NCI-H748 (cell line): ENCODE measurements around the gene KDM4C.
"Not testable (repeated sequence)": the region's sequence is repeated elsewhere in the genome, so short reads cannot be mapped to it uniquely, and the experiment has no call there.

Source experiments
- DNase-seq: peaks from one replicate; lab custom pipeline; 2025; ENCODE audit not compliant: unreplicated experiment; lab: John Stamatoyannopoulos, UW

Gene KDM4C

DNA sequence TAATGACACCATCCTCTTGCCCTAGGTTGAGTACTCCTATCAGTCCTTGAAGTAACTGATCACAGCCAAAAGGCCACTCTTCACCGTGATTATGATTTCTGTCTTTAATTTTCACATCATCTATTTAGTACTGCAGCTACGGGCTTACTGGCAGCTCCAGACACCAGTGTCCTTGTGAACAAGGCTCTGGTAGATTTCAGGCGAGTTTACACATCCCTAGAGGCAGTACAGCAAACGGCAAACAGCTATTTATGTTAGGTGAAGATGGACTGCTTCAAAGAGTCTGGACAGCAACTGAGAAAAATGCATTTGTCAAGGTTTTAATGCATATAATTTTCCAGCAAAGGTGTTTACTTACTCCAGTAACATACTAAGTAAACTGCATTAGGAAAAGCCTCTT is 396.9 kb downstream of the KDM4C start:
- DNase-seq: no peak

DNA sequence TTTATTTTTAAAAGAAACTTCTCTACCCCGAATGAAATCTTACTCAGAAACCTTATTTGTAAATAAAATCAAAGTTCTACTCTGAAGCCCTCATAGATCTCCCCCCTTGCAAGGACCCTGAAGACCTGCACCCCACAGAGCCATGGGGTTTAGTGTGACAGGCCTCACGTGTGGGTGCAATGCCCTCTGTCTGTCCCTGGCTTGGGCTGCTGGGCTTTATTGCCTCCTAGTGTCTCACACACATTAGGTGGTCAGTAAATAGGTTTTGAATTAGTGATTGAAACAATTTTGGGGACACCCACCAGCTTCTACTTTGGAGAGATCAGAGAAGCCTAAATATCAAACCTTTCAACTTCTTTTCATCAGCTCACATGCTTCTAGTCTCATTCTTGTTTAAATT is 403.7 kb downstream of the KDM4C start:
- no peak for DNase-seq

DNA sequence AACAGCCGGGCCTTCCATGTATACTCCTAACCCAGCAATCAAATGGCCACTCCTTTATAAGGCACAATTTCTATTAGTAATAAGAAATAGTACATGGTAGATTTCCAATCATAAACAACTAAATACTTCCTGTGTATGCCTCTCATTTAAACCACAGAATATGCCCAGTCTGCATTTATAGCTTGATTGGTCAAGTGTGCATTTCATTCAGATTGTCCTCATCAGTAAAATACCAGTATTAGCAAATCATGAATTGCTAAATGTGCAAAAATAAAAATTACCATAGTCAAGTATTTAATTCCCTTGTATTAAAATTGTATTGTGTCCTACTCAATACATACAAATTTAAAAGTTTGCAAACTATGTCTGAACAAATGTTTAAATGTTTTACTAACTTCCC is 406.2 kb downstream of the KDM4C start:
- DNase-seq: no peak

DNA sequence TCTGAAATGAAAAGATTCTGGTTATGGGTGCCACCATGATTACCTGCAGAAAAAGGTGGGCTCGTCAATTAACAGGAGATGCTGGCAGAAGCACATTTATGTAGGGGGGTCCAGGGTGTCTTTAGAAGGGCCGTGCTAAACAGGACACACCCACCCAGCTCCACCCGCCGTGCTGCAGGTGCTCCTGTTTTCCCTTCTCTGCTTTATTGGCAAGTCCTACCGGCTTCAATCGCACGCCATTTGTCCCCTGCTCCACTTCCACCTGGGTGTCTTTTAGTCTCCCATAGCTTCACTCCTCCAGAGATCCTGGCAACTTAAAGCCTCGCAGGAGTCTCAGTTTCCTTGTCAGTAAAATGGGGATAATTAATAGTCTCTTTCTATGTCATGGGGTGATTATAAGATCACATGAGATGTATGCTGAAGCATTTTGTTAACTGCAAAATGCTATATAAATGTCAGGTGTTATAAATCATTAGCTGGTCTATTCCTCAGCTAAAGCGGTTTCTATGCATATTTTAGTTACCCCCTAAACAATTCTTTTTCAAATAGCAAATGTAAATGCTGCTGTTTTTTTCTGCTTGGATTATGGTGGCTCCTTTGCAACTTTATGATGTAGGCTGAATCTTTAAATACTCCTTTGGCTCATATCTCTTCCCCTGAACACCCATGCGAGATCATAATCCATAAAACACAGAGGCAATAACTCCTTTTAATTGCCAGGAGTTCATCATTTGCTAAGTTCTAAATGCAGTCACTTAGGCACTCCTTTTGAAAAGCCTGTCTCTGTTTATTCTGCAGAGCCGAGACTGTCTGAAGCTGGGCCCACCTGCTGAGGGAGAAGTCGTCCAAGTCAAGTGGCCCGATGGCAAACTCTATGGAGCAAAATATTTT is 406.9 kb downstream of the KDM4C start:
- peak; percentile 58 for DNase-seq

DNA sequence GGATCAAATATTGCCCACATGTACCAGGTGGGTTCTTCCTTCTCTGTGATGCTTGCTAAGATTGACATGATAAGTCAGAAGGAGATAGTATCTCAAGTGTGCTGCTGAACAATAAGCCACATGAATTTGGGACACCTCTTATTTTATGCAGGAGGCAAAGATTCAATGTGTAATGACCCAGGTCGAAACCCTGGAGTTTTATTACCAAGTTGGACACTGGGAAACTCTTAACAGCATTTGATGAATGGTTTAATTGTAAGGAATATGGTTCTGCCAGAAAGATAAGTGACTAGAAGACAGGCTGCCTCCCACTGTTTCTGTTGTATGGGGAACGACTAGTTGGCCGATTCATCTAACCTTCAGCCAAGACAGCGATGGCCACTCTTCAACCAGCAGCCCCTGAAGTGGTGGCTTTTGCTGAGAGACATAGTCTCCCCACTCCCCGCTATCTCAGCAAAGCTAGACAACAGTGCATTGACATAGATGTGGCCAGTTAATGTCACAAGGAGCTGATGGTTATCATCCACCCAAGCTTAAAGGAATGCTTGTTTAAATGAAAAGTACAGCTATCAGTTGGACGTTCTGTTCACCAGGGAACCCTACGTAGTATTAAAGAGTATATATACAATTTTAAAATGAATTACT is 407.7 kb downstream of the KDM4C start:
- no peak for DNase-seq

DNA sequence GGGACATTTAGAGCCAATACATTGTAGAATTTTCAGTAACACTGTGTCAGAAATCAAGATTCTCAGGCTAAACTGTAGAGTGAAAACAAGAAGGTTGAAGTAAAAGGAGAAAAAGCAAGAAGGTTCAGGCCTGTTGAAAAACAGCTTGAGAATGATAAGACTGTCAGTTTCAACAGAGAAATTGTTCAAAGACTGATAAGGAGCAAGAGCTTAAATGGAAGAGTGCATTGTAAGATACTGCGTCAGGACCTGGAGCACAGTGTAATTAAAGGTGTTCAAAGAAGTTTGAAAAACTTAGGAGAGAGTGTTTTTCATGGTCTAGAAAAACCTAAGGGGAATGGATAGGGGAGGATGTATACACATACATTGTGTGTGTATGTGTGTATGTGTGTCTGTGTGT is 408.3 kb downstream of the KDM4C start:
- no peak for DNase-seq

DNA sequence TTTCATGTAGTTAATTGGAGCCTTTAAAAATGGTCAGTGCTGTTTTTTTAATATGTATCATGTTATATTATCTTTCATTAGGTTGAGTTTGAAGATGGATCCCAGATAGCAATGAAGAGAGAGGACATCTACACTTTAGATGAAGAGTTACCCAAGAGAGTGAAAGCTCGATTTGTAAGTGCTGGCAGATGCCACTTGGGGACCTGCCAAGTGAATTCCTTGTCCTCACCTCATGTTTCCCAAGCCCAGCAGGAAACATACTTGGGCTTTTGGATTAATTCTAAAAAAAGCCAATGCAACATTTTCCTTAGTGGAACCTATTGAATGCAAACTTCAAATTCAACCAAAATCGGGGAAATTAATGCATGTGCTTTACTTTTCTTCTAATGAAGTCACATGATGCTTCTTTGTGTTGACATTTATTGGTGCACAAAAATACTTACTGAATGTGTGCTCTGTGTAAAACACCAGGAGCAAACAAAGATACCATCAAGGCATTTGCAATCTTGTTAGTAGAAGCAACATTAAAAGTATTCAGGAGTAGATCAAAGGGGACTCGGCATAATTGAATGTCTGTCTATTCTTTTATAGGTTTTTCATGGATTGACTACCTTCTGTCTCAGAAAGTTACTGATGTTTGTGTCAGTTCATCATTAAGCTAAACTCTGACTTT is 412.1 kb downstream of the KDM4C start:
- no peak for DNase-seq

DNA sequence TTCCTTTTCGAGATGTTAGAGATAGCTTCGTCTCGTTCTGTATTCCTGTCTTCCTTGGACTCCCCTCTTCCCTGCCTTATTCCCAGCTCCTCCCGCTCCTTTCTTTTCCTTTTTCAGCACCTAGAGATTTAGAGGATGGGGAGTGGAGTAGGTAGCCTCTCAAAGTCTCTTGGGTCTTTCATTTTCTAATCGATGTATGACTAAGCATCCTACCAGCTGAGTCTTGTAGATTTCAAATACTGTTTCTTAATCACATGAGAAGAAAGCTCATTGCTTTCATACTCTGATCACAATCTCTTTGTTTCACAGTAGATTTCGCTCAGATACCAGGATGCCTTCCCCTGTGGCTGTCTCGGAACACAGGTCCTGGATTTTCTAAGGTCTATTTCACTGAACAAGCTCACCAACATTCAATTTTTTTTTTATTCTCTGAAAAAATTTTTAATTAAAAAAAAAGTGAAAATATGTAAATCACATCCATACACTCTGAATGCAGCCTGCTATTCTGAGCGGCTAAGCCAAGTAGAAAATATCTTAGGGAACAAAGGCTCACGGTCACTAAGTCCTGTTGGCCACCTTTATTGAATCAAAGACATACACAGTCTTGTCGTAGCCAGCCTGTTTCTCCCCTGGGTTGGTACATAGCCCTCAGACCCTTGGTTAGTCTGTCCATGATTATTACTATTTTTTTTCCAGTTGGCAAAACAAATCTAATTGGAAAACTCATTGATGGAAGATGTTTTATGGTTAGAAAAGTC is 413.8 kb downstream of the KDM4C start:
- DNase-seq: no peak

DNA sequence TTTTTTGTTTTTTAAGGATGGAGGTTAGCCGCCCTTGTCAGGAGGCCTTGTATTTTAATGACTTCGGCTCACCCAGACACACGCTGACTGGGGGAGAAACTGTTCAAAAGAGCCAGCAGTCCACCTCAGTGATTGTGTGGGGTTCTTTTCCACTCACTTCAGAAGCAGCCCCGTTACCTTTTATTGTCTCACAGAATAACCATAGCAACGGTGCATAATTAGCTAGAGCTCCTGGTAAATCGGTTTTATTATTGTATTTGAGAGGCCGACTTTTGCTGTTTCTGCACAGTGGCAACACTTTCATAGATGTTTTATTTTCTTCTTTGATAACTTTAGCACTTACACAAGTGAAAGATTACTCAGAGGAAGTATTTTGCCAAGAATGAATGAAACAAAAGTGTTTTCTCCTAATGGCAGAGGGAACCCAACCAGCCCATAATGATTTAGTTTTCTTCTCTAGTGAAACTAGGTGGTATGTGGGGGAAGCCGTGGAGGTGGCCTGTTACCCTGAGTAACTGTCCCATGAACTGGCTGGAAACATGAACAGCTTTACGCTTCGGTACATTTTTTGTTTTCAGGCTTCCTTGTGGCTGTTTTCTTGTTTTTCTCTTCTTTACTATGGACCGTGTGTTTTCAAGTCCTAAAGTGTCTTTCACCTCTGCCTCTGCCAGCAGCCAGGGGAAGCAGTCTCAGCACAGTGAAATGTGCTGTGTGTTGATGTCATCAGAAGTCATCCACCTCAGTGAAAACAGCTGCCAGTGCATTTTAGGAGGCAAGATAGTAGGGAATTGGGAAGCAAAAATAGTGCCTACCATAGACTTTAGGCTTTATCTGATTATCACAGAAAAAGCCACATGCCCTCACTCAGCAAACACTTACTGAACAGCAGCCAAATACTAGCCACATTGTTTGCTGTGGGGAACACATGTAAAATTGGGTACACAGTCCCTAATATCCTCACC is 414.7 kb downstream of the KDM4C start:
- DNase-seq: no peak

DNA sequence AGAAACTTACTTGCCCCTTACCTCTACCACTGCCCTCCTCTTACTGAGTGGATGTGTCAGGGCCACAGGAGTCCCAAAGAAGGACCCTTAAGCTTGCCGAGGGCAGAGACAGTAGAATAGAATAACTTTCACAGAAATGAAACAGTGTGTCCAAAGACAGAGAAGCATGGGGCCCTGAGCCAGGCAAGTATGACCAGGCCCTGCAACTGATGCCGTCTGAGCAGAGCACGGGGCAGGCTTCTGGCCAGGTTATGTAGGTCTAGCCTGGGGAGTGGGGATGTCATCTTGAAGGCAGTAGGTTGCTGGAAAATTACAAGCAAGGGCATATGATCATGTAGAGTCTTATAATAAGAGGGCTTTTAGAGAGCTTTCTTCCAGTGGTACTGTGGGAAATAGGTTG is 415.4 kb downstream of the KDM4C start:
- DNase-seq: no peak

DNA sequence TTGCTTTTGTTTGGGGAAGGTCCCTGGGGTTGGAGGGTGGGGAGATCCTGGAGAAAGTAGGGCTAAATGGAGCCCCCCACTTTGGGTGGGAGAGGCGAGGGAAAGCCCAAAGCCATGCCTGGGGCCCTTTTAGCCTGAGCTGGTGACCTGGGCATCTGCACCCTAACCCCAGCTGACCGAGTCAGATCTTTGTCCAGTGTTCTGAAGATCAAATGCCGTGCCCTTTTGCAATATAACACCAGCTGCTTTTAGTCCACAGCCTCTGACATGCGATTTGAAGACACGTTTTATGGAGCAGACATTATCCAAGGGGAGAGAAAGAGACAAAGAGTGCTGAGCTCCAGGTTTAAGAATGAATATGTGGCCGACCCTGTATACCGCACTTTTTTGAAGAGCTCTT is 416.5 kb downstream of the KDM4C start:
- no peak for DNase-seq

DNA sequence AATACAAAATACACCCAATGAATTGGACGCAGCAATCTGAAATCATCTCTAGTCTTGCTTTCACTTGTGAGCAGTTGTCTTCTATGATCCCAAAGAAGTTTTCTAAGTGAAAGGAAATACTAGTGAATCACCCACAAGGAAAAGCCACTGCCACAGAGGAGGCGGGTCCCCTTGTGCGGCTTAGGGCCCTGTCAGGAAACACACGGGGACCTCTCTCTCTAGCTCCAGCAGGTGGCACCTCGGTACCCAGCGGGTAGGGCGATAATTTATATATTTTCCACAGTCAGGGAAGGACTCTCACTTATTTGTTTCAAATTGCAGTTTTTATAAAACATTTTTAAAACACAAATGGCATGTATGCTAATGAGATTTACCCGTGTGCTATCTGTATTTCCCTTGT is 417.1 kb downstream of the KDM4C start:
- DNase-seq: peak; percentile 14

DNA sequence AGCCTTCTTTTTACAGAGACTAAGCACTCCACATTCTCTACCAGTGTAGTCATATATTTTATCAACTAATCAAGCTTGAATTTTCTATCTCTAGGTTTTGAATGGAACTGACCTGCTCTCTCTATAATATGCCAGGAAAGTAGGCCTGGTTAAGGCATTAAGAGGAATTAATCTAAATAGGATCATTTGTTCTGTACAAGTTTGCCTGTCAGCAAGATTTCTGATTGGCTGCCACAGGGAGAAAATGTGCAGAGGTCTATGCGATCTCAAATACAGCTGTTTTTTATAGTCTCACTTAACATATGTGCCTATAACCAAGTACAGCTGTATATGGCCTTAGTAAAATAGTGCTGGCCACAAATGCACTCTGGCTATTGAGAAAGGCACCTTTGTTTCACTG is 418.8 kb downstream of the KDM4C start:
- no peak for DNase-seq

DNA sequence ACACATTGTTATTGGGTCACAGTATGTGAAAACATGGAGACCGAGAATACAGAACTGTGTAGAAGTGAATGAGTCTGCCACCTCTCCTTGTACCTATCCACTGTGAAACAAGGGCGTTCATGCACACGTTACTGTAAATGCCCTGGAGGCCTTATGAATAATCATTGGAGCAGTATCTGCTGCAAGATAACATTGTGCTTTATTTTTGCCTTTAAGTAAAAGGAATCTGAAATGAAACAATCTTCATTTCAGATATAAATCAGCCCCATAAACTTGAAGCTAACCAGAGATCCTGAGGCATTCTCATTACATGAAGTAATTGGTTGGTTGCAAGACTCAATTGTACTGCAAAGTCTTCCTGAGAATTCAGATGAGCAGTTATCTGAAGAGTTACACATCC is 419.6 kb downstream of the KDM4C start:
- DNase-seq: no peak

DNA sequence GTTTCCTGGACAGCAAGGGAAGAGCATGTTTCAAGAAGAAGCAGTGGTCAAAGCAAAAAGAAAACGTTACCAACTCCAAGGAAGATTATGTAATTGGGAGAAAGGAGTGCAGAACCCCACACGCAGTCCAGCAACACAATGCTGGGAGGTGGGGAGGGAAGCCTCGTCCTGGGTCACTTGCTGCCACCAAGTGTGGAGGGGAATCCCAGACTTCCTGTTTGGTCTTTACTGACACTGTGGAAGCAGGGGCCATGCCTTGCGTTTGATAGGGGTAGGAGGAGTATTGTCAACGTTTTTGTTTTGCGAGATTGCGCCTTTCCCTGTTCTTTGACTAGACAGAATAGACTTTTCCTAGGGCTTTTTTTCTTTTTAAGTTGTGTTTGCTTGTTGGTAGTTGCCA is 421.0 kb downstream of the KDM4C start:
- no peak for DNase-seq

DNA sequence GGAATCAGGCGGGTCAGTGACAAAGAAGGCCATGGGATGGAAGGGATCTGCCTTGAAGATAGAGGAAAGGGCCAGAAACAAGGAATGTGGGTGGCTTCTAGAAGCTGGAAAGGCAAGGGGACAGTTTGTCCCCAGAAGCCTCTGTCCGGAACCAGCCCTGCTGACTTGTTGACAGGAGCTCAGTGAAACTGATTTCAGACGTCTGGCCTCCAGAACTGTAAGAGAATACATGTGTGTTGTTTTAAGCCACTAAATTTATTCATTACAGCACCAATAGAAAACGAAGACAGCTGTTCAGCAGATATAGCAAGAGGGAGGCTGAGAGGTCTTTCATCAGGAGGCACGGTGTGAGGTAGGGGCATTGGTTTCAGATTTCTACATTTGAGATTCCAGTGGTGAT is 422.5 kb downstream of the KDM4C start:
- no peak for DNase-seq

DNA sequence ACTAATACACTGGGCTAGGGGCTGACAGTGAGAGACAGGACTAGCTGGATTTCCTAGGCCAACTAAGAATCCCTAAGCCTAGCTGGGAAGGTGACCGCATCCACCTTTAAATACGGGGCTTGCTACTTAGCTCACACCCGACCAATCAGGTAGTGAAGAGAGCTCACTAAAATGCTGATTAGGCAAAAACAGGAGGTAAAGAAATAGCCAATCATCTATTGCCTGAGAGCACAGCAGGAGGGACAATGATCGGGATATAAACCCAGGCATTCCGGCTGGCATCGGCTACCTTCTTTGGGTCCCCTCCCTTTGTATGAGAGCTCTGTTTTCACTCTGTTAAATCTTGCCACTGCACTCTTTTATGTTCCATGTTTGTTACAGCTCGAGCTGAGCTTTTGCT is 425.4 kb downstream of the KDM4C start:
- DNase-seq: not testable (repeated sequence)

DNA sequence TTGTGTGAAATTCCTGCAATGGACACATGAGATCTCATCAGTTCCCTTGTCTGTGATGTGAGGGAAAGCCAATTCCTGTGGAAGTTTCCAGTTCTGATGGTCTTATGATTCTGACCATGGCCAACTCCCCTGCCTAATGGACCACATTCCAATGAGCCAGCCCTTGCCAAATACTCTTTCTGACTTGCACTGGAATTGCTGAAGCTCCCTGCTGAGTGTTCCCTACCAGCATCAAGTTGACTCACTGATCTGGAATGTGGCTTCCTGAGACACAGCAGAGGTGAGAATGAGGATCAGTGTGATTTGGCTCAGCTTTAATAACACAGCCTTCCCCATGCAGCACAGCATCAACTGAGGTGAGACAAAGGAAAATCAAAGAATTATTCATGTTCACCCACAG is 427.8 kb downstream of the KDM4C start:
- no peak for DNase-seq

DNA sequence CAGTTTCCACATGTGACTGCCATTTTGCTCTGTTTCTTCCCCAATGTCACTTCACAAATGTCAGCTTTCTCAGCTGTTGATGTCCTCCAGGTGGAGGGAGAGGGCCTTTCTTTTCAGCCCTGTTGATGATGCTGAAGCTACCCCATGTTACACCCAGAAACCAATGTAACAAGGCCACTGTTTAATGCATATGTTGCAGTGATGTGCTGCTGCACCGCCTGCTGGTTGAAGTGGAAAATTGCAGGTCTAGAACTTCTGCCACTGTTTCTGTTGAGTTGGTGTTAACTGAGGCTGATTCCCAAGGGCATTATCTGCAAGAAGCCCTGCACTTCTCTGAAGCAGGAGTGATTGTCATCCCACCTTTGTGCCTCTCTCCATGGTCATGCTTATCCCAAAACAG is 428.4 kb downstream of the KDM4C start:
- DNase-seq: no peak

DNA sequence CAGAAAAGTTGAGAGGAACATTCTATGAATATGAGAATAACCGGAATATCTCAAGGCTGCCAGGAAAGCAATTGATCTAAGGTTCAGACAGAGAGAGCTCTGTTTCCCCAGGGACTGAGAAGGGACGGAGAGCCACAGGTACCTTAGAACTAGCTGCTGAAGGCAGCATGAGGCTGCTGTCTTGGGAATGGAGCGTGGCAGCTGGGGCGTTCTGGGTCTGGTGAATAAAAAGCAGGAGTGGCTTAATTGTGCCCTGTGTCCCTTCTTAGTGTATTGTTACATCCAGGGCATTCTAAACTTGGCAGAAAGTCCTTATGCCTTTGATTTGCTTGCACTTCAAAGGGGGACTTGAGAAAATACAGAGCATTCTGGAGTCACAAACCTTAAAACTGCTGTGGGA is 434.5 kb downstream of the KDM4C start:
- DNase-seq: no peak
